Esophagus muscularis mucosa (tissue), 4 donors: Measurements from ENCODE around the gene PPIP5K2.

ENCODE experiments used
- EP300 ChIP-seq: sonication (generic); formaldehyde crosslinking; IDR thresholded peaks from one replicate; pipeline ENCODE4 v1.6.1; 2017; ENCODE audit warnings: antibody characterized with exemption
- POLR2A ChIP-seq: fragments of 450-650 bp; IDR thresholded peaks from one replicate; pipeline ENCODE4 v1.6.1; 2017; ENCODE audit warnings: antibody characterized with exemption, moderate library complexity, mild to moderate bottlenecking, low read depth
- POLR2AphosphoS5 ChIP-seq, 2 donors: sonication (generic); formaldehyde crosslinking; IDR thresholded peaks; one replicate each; pipeline ENCODE4 v1.6.1; 2017; ENCODE audit warnings: antibody characterized with exemption in 2 of 2
- TF ChIP-seq, protein P1 (sequence below), 3 experiments: fragments of 200-600 bp in 2 of 3; fragments of 450-650 bp in 1 of 3; sonication (generic) in 2 of 3; IDR thresholded peaks; one replicate each; pipeline ENCODE4 v1.5.1; 2017 to 2019; ENCODE audit warnings: antibody characterized with exemption in 3 of 3, mild to moderate bottlenecking in 2 of 3, moderate library complexity in 1 of 3

GRCh38 chr5:103256178-103256577, 136.1 kb downstream of the PPIP5K2 start:
- TF ChIP-seq POLR2A (no peak), POLR2AphosphoS5 (IDR thresholded peaks at IDR 0.05) (no peak), EP300 (no peak)
- TF ChIP-seq, protein P1, sequence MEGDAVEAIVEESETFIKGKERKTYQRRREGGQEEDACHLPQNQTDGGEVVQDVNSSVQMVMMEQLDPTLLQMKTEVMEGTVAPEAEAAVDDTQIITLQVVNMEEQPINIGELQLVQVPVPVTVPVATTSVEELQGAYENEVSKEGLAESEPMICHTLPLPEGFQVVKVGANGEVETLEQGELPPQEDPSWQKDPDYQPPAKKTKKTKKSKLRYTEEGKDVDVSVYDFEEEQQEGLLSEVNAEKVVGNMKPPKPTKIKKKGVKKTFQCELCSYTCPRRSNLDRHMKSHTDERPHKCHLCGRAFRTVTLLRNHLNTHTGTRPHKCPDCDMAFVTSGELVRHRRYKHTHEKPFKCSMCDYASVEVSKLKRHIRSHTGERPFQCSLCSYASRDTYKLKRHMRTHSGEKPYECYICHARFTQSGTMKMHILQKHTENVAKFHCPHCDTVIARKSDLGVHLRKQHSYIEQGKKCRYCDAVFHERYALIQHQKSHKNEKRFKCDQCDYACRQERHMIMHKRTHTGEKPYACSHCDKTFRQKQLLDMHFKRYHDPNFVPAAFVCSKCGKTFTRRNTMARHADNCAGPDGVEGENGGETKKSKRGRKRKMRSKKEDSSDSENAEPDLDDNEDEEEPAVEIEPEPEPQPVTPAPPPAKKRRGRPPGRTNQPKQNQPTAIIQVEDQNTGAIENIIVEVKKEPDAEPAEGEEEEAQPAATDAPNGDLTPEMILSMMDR (IDR thresholded peaks at IDR 0.05) = no peak
